GM13977 (cell line): ENCODE results near the gene ECI1.

Experiments used
- DNase-seq: peaks from one replicate; pipeline ENCODE4 v3.0.0; 2012; ENCODE audit warnings: low spot score
- in situ Hi-C: fragments of 300-500 bp; cut with MboI; formaldehyde crosslinking; loops from one replicate; pipeline ENCODE4 v1.12.0; 2022; ENCODE audit warnings: low sequenced_read_pairs, low pct_unique_long_range_greater_than_20kb, mixed read lengths, inconsistent platforms; ENCODE audit not compliant: unreplicated experiment
- TF ChIP-seq, protein P1 (sequence below): IDR thresholded peaks from 2 replicates; pipeline ENCODE4 v1.5.1; 2012; ENCODE audit warnings: mild to moderate bottlenecking, control low read depth; ENCODE audit not compliant: insufficient read depth; ENCODE audit errors: extremely low read depth, missing control alignments

The ECI1 gene

DNA sequence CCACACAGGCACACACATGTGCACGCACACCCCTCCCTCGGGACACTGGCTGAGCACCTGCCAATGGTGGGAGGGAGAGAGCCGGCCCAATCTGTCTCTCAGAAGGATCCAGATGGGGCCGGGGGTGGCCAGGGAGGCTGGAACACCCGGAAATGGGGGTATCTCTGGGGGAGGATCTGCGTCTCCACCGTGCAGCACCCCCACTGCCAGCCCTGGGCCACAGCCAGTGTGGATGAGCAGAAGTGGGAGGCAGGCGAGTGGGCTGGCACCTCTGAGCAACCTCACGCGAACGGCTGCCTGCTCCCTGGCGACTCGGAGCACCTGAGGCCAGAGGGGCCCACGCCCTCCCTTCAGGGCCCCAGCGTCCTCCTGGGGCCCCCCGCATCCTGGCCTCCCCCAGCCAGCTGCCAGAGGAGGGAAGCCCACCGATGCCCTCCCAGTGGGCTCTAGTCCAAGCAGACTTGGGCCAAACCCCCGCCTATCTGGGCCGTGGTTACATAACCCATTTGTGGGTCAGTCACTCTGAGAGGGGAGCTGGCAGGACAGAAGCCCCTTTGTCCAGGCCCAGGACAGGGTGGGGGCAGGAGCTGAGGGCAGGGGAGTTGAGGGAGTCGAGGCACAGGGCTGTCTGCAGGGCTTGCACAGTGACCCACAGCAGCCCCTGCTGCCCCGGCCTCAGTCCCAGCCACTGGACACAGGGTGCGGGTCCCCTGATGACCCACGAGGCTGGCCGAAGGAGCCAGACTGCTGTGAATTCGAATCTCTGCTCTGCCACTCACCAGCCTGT is 60.5 kb downstream of the ECI1 start:
- in situ Hi-C loops: no loop called here
- TF ChIP-seq, protein P1, sequence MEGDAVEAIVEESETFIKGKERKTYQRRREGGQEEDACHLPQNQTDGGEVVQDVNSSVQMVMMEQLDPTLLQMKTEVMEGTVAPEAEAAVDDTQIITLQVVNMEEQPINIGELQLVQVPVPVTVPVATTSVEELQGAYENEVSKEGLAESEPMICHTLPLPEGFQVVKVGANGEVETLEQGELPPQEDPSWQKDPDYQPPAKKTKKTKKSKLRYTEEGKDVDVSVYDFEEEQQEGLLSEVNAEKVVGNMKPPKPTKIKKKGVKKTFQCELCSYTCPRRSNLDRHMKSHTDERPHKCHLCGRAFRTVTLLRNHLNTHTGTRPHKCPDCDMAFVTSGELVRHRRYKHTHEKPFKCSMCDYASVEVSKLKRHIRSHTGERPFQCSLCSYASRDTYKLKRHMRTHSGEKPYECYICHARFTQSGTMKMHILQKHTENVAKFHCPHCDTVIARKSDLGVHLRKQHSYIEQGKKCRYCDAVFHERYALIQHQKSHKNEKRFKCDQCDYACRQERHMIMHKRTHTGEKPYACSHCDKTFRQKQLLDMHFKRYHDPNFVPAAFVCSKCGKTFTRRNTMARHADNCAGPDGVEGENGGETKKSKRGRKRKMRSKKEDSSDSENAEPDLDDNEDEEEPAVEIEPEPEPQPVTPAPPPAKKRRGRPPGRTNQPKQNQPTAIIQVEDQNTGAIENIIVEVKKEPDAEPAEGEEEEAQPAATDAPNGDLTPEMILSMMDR: no peak
- no peak for DNase-seq

DNA sequence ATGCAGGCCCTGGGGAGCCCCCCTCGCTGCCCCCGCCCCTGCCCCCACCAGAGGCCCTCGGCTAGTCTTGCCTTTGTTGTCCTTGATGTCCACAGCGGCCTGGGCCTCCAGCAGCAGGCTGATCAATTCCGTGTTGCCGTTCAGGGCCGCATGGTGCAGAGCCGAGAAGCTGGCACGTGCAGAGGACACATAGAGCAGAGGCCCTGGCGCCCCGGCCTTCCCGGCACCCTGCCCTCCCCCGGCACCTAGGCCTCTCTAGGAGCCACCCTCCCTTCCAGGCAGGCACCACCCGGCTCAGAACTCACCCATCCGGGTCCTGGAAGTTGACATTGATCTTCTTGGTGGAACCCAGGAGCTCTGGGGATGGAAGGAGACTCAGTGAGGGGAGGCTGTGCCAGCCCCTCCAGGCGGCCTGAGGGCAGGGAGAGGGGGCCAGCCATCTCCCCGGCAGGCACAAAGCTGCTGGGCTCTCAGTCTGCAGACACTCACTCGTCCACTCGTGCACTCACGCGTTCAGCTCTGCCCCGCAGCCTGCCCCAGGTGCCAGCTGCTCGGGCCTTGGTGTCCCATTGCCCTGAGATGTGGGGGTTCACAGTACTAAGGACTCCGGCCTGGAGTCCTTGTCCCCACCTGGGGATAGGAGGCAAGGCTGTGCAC is 61.3 kb downstream of the ECI1 start:
- DNase-seq: no peak
- TF ChIP-seq, protein P1: no peak
- in situ Hi-C loops: no loop called here
